Measurements from ENCODE around the gene FAM131C. TPM values are rescaled to one million over a fixed set of nuclear protein-coding genes. Genes with fewer than 3 reads are reported as not detected.

The FAM131C gene
- total and polyA plus RNA-seq, 10 of the 15 experiments (the other 5 are each of a cell fraction or from before 2014, with no cell fraction given), result 0.03 TPM; not detected in 9

GRCh38 chr1:16122350-16122881 is 49.0 kb upstream of the FAM131C start (continued):
- TF ChIP-seq EP300 (IDR thresholded peaks at IDR 0.05; ENCODE audit: borderline replicate concordance in 1 of 2, control insufficient read depth in 1 of 2, low read depth in 2 of 2, low read length in 2 of 2), result no peak
- no peak for TF ChIP-seq TAF1 (IDR thresholded peaks at IDR 0.05; ENCODE audit: borderline replicate concordance, low read depth, low read length)

DNA sequence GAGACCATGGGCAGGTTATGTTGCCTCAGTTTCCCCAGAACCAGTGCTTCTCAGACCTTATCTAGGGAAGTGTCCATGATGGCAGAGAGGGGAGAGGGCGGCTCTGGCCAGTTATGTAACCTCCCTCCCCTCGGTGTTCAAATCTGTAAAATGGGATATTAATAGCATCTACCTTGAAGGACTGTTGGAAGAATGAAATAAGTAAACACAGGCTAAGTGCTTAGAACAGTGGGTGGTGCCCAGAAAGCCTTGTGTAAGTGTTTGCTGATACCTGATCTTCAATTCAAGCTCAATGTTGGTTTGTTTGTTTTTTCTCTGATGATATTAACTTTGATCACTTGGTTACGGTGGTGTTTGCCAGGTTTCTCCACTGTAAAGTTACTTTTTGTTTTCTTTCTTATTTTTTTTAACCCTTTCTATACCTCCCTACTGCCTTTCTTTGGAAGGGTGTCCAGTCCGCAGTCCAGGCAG is 47.5 kb upstream of the FAM131C start:
- H3K79me2 ChIP-seq (ENCODE audit: control insufficient read depth, insufficient read depth, low read length), result no peaks in the 10 kb centered on the region
- no peak overlapping the region for H3K4me3 ChIP-seq
- RAD21 ChIA-PET (ENCODE audit: unreplicated experiment), result no interaction called here
- CTCF ChIA-PET, result interaction anchor here (0.7 to 1.3 kb wide), 3 partner anchors 38 to 120 kb away, joined by 3 read pairs; no protein-coding TSS in a partner anchor
- POLR2A ChIA-PET, result no interaction called here
- no peaks in the 10 kb centered on the region for H3K9me3 ChIP-seq (replicated peaks; ENCODE audit: control insufficient read depth, insufficient read depth, low read length)
- ATAC-seq (no peak), FAIRE-seq (no peak), DNase-seq (ENCODE audit: low read depth, low spot score) (no peak)
- H2AFZ ChIP-seq (ENCODE audit: control insufficient read depth, low read depth, low read length), result no peak overlapping the region
- no peaks in the 10 kb centered on the region; the same call in 1 of the 2 replicates for H3K4me1 ChIP-seq (ENCODE audit: control insufficient read depth, insufficient read depth, low read length)
- WGBS (ENCODE audit: insufficient coverage, insufficient replicate concordance, low lambda C conversion rate, missing lambda C conversion rate), result 35% methylated on average over 4 of the region's 4 CpGs
- in situ Hi-C loops (cut with MboI) (no loop called here), intact Hi-C loops (cut with micrococcal nuclease; ENCODE audit: unreplicated experiment) (no loop called here)
- no TSS peak for BruUV-seq (replicated peaks)
- no peak overlapping the region for H3K9ac ChIP-seq (ENCODE audit: control insufficient read depth, insufficient read depth, low read length)
- H4K20me1 ChIP-seq (ENCODE audit: control insufficient read depth, insufficient read depth), result no peaks in the 10 kb centered on the region
- no peaks in the 10 kb centered on the region; a peak in 1 of 4 replicates for H3K27me3 ChIP-seq (replicated peaks in 1 of 2; ENCODE audit: control insufficient read depth in 2 of 2, insufficient read depth in 2 of 2, low read length in 1 of 2)
- SMC1A ChIA-PET (ENCODE audit: uncharacterized antibody, unreplicated experiment), result interaction anchor here (0.6 kb wide), 1 partner anchor 24 kb away, joined by 3 read pairs; no protein-coding TSS in a partner anchor
- TF ChIP-seq EED (IDR thresholded peaks at IDR 0.05; ENCODE audit: low read depth), result no peak
- TF ChIP-seq NR2C1 (IDR thresholded peaks at IDR 0.05), result no peak
- no peak for TF ChIP-seq CREM (IDR thresholded peaks at IDR 0.05; ENCODE audit: low read depth)
- no peak for TF ChIP-seq ZNF207 (IDR thresholded peaks at IDR 0.05; ENCODE audit: borderline replicate concordance)
- H3K27ac ChIP-seq (ENCODE audit: control insufficient read depth, insufficient read depth), result no peak overlapping the region
- no peaks in the 10 kb centered on the region for H3K36me3 ChIP-seq (ENCODE audit: control insufficient read depth in 2 of 2, insufficient read depth in 2 of 2, low read length in 1 of 2)
- no peak overlapping the region for H3K4me2 ChIP-seq (ENCODE audit: control insufficient read depth, insufficient read depth)

Data from GM12878 (cell line).